Pancreas (tissue), 10 donors: ENCODE data around the gene RAB35. TPM values are rescaled to one million over a fixed set of nuclear protein-coding genes. Genes with fewer than 3 reads are reported as not detected.
A peak's percentile ranks its signal among the peaks of the same experiment; 100 is the strongest.

Source experiments
- ATAC-seq, 4 donors: fragments of 200-7000 bp; cut with Tn5 transposase; one replicate each; pipeline versions ENCODE4 v1.8.0 to v1.9.1; 2020; ENCODE audit warnings: mild to moderate bottlenecking in 4 of 4, moderate library complexity in 4 of 4
- DNase-seq, 6 donors: peaks; one replicate each; pipeline ENCODE4 v3.0.0-alpha.2; 2020
- FAIRE-seq: peaks from 2 replicates; lab custom pipeline; 2012; peaks lifted over from hg19 to GRCh38; lab: Jason Lieb, UNC
- H3K27ac ChIP-seq, 4 donors: fragments of 200-600 bp; sonication (generic); 1 replicate in 3 of 4; 2 replicates in 1 of 4; pipeline versions ENCODE4 v1.5.0 to v1.8.0; 2020
- H3K27me3 ChIP-seq, 4 donors: fragments of 200-600 bp; one replicate each; pipeline ENCODE4 v1.8.0; 2021
- H3K36me3 ChIP-seq, 3 donors: fragments of 200-600 bp; sonication (generic) in 1 of 3; one replicate each; pipeline versions ENCODE4 v1.5.0 to v1.8.0; 2020 to 2021
- H3K4me1 ChIP-seq, 3 donors: fragments of 200-600 bp; one replicate each; pipeline ENCODE4 v1.8.0; 2021
- H3K4me3 ChIP-seq, 4 donors: fragments of 200-600 bp; sonication (generic) in 2 of 4; one replicate each; pipeline versions ENCODE4 v1.5.0 to v1.8.0; 2020 to 2021
- H3K9me3 ChIP-seq, 4 donors: fragments of 200-600 bp; one replicate each; pipeline ENCODE4 v1.8.0; 2021
- CTCF ChIP-seq, 4 donors: fragments of 200-600 bp; sonication (generic) in 3 of 4; IDR thresholded peaks; one replicate each; pipeline versions ENCODE4 v1.5.0 to v1.8.0; 2021; ENCODE audit warnings: antibody characterized with exemption in 4 of 4
- WGBS, 2 donors: extraction: QIAGEN DNeasy Blood & Tissue Kit; methylation state at CpG; one replicate each; pipeline ENCODE4 v1.1.7; 2013; 5-methylcytosine and 5-hydroxymethylcytosine counted together
- intact Hi-C, 3 donors: fragments of 100-400 bp; cut with DNase I; formaldehyde crosslinking; loops; one replicate each; pipeline versions ENCODE4 v1.11.1 to v1.14.2; 2022
- polyA plus RNA-seq, 2 donors: library from polyadenylated mRNA; stranded (reverse); fragments of 200-250 nt; gene quantifications; one replicate each; pipeline ENCODE4 v1.2.3, GENCODE V29; 2013
- total RNA-seq, 6 donors: library from RNA; stranded (reverse); fragmentation: NEBNext Ultra II Directional in 4 of 6; extraction: Animal tissue kit (Norgen Biotek cat#: 25700) in 4 of 6; gene quantifications; one replicate each; pipeline versions ENCODE4 v1.2.1 to v1.2.4, GENCODE V29; 2021 to 2023
- donor health status: healthy with polysubstance abuse.
- donor health status: DM: no; HTN: no; CAD: no; lungs with moderate emphysema.
- donor health status: DM: no; HTN: no; CAD: no.
- donor health status: control.
- donor health status: control.
- donor health status: Bipolar disorder and iron deficiency.
- donor health status: DM: yes; HTN: yes; CAD: no.
- donor health status: DM: no; HTN: no; CAD: no.
- donor health status: DM: no; HTN: no; CAD: no.
- donor health status: DM: yes; HTN: yes; CAD: no.

RAB35 gene
- total and polyA plus RNA-seq, 8 donors, result 10.7 to 23.0 (median 14.5) TPM

GRCh38 chr12:120079411-120080400, 36.8 kb downstream of the RAB35 start:
- FAIRE-seq, result no peak

GRCh38 chr12:120078868-120079267, 37.7 kb downstream of the RAB35 start:
- FAIRE-seq, result no peak
- no peaks in the 10 kb centered on the region for H3K9me3 ChIP-seq
- WGBS, 2 donors, result 61% methylated on average over 5 of the region's 5 CpGs

More at GRCh38 chr12:120079411-120080400, 36.8 kb downstream of the RAB35 start:
- no peak for TF ChIP-seq CTCF (IDR thresholded peaks at IDR 0.05)
- Histone ChIP-seq H3K36me3 (no peaks in the 10 kb centered on the region), H3K4me3 (no peak overlapping the region), H3K4me1 (no peaks in the 10 kb centered on the region), H3K27ac (no peak overlapping the region), H3K9me3 (no peaks in the 10 kb centered on the region), H3K27me3 (no peaks in the 10 kb centered on the region)
- 58 to 63% methylated on average over 9 of the region's 9 CpGs for WGBS, 2 donors
- intact Hi-C loops, result no loop called here
- DNase-seq, result peak in 2 of 6 donors; percentile 11 to 42
- ATAC-seq, result peak in 3 of 4 donors; percentile 46 to 70 (median 60)

GRCh38 chr12:120077260-120077659, 39.3 kb downstream of the RAB35 start:
- TF ChIP-seq CTCF (IDR thresholded peaks at IDR 0.05), result no peak
- no peak overlapping the region for H3K27ac ChIP-seq
- H3K4me1 ChIP-seq, result no peaks in the 10 kb centered on the region
- FAIRE-seq (no peak), DNase-seq (peak in 1 of 6 donors; percentile 15), ATAC-seq (no peak)
- WGBS, 2 donors, result 90 to 92% methylated on average over 6 of the region's 6 CpGs
- no peaks in the 10 kb centered on the region for H3K27me3 ChIP-seq
- no peaks in the 10 kb centered on the region for H3K9me3 ChIP-seq
- no peak overlapping the region for H3K4me3 ChIP-seq
- H3K36me3 ChIP-seq, result no peaks in the 10 kb centered on the region
- intact Hi-C loops, result no loop called here

More at GRCh38 chr12:120078868-120079267, 37.7 kb downstream of the RAB35 start:
- intact Hi-C loops, result no loop called here
- Histone ChIP-seq H3K27me3 (no peaks in the 10 kb centered on the region), H3K4me1 (no peaks in the 10 kb centered on the region), H3K27ac (no peak overlapping the region), H3K4me3 (no peak overlapping the region), H3K36me3 (no peaks in the 10 kb centered on the region)
- no peak for TF ChIP-seq CTCF (IDR thresholded peaks at IDR 0.05)
- DNase-seq, result peak in 1 of 6 donors; percentile 18
- peak in 1 of 4 donors; percentile 30 for ATAC-seq

GRCh38 chr12:120076651-120077050, 39.9 kb downstream of the RAB35 start:
- H3K4me3 ChIP-seq, result no peak overlapping the region
- no peaks in the 10 kb centered on the region for H3K9me3 ChIP-seq
- WGBS, 2 donors, result 93 to 97% methylated on average over 6 of the region's 6 CpGs
- H3K36me3 ChIP-seq, result no peaks in the 10 kb centered on the region
- intact Hi-C loops, result no loop called here
- no peak for TF ChIP-seq CTCF (IDR thresholded peaks at IDR 0.05)
- DNase-seq (peak in 1 of 6 donors; percentile 21), FAIRE-seq (no peak), ATAC-seq (no peak)
- no peak overlapping the region for H3K27ac ChIP-seq
- H3K4me1 ChIP-seq, result no peaks in the 10 kb centered on the region
- H3K27me3 ChIP-seq, result no peaks in the 10 kb centered on the region
